DOHH2 (cell line): ENCODE results near the gene ARFIP1.

Source experiments
- EZH2phosphoT487 ChIP-seq: fragments of 200-600 bp; sonication (generic); IDR thresholded peaks from 2 replicates; pipeline ENCODE4 v1.6.1; 2017; ENCODE audit warnings: borderline replicate concordance, mild to moderate bottlenecking, antibody characterized with exemption, low read length, moderate library complexity, mixed read lengths
- TF ChIP-seq, protein P1 (sequence below): fragments of 200-600 bp; sonication (generic); IDR thresholded peaks from one replicate; pipeline ENCODE4 v1.5.1; 2014; ENCODE audit warnings: antibody characterized with exemption, mild to moderate bottlenecking, low read depth, low read length; ENCODE audit not compliant: poor library complexity, severe bottlenecking

DNA sequence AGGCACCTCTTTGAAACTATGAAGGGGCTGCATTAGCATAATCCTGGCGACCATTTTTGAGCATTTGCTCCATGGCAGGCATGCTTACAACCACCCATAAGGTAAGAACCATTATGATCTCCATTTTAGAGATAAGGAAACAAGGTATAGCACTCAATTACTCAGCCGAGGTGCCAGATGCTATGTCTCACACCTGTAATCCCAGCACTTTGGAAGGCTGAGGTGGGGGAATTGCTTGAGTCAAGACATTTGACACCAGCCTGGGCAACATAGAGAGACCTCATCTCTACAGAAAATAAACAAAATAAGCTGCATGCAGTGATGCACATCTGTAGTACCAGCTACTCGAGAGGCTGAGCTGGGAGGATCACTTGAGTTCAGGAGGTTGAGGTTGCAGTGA, 43.8 kb upstream of the ARFIP1 start:
- TF ChIP-seq, protein P1, sequence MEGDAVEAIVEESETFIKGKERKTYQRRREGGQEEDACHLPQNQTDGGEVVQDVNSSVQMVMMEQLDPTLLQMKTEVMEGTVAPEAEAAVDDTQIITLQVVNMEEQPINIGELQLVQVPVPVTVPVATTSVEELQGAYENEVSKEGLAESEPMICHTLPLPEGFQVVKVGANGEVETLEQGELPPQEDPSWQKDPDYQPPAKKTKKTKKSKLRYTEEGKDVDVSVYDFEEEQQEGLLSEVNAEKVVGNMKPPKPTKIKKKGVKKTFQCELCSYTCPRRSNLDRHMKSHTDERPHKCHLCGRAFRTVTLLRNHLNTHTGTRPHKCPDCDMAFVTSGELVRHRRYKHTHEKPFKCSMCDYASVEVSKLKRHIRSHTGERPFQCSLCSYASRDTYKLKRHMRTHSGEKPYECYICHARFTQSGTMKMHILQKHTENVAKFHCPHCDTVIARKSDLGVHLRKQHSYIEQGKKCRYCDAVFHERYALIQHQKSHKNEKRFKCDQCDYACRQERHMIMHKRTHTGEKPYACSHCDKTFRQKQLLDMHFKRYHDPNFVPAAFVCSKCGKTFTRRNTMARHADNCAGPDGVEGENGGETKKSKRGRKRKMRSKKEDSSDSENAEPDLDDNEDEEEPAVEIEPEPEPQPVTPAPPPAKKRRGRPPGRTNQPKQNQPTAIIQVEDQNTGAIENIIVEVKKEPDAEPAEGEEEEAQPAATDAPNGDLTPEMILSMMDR, result no peak
- TF ChIP-seq EZH2phosphoT487, result no peak
